Ovary (tissue), 10 donors: ENCODE data around the gene RNF19B. TPM values are rescaled to one million over a fixed set of nuclear protein-coding genes. Genes with fewer than 3 reads are reported as not detected.

Experiments
- DNase-seq, 5 donors: peaks; one replicate each; pipeline ENCODE4 v3.0.0-alpha.2; 2019 to 2020
- H3K27ac ChIP-seq, 2 donors: fragments of 200-600 bp; one replicate each; pipeline versions ENCODE4 v1.5.1 to v1.8.0; 2019 to 2022
- H3K27me3 ChIP-seq: fragments of 200-600 bp; one replicate; pipeline ENCODE4 v1.8.0; 2022
- H3K36me3 ChIP-seq: fragments of 200-600 bp; sonication (generic); one replicate; pipeline ENCODE4 v1.5.1; 2019
- H3K4me1 ChIP-seq: one replicate; pipeline ENCODE4 v1.8.1; 2013; ENCODE audit warnings: mild to moderate bottlenecking, moderate library complexity; ENCODE audit not compliant: insufficient read depth
- H3K4me3 ChIP-seq: fragments of 200-600 bp; sonication (generic); one replicate; pipeline ENCODE4 v1.5.1; 2017
- H3K9me3 ChIP-seq, 2 donors: fragments of 200-600 bp in 1 of 2; sonication (generic) in 1 of 2; one replicate each; pipeline versions ENCODE4 v1.5.1 to v1.8.1; 2013 to 2019; ENCODE audit warnings: mild to moderate bottlenecking in 1 of 2, moderate library complexity in 1 of 2
- EP300 ChIP-seq: sonication (generic); formaldehyde crosslinking; IDR thresholded peaks from one replicate; pipeline ENCODE4 v1.6.1; 2017; ENCODE audit warnings: antibody characterized with exemption
- POLR2A ChIP-seq: fragments of 450-650 bp; IDR thresholded peaks from one replicate; pipeline ENCODE4 v1.6.1; 2017; ENCODE audit warnings: antibody characterized with exemption, mild to moderate bottlenecking, moderate library complexity
- WGBS, 3 donors: extraction: QIAGEN DNeasy Blood & Tissue Kit in 1 of 3; methylation state at CpG; one replicate each; pipeline versions ENCODE4 v1.1.5 to v1.1.7; 2013 to 2017; 5-methylcytosine and 5-hydroxymethylcytosine counted together
- intact Hi-C, 4 donors: fragments of 100-400 bp; cut with DNase I; formaldehyde crosslinking; loops; one replicate each; pipeline versions ENCODE4 v1.11.0 to v1.15.1; 2022 to 2023
- long read RNA-seq, 3 donors: library from polyadenylated mRNA in 2 of 3; unstranded in 2 of 3; transcript quantifications; one replicate each; pipeline ENCODE4 v2.0.0 and lab custom pipeline, GENCODE V29; 2021 to 2026
- polyA plus RNA-seq, 2 donors: library from polyadenylated mRNA; stranded (reverse); fragments of 200-250 nt in 1 of 2; fragments of 350-450 nt in 1 of 2; fragmentation: Illumina TruSeq in 1 of 2; extraction: RNeasy Lipid Tissue Mini Kit (QIAGEN cat#74804) in 1 of 2; gene quantifications; one replicate each; pipeline ENCODE4 v1.2.3, GENCODE V29; 2013 to 2014
- total RNA-seq, 7 donors: library from RNA; depleted of rRNA in 2 of 7; stranded (reverse); fragments of >200 nt in 2 of 7; fragmentation: NEBNext Ultra II Directional in 3 of 7; extraction: Animal tissue kit (Norgen Biotek cat#: 25700) in 3 of 7; gene quantifications; one replicate each; pipeline versions ENCODE4 v1.1.0 to v1.2.4, GENCODE V29; 2016 to 2023
- TF ChIP-seq, protein P1 (sequence below), 3 donors: fragments of 450-650 bp in 2 of 3; fragments of 200-600 bp in 1 of 3; IDR thresholded peaks; one replicate each; pipeline versions ENCODE4 v1.5.1 to v1.8.0; 2016 to 2022; ENCODE audit warnings: antibody characterized with exemption in 3 of 3, mild to moderate bottlenecking in 1 of 3
- donor health status: DM: no; HTN: no; CAD: no; lungs with moderate emphysema.
- donor health status: DM: no; HTN: no; CAD: no.
- donor health status: Bipolar disorder and iron deficiency.
- donor health status: DM: yes; HTN: yes; CAD: no.
- donor health status: DM: no; HTN: no; CAD: no.
- donor health status: DM: yes; HTN: yes; CAD: no.

Gene RNF19B
- total RNA-seq: 10 to 100 TPM; 13.2 to 38.0 (median 15.0) TPM
- polyA plus RNA-seq: 10 to 100 TPM; 11.2 to 18.9 TPM
- long read RNA-seq, donor 1, partial matches to known transcripts: 1 of 6 reads
- long read RNA-seq, donor 1, other reads (novel, unspliced or antisense): 2 of 6 reads
- long read RNA-seq, donor 2, transcript RNF19B-201 (9 exons, 2,334 nt): major isoform, 9 of 11 reads
- long read RNA-seq, donor 2, partial matches to known transcripts: 0 of 11 reads
- long read RNA-seq, donor 2, other reads (novel, unspliced or antisense): 0 of 11 reads
- long read RNA-seq, donor 3, transcript RNF19B-201 (9 exons, 2,334 nt): major isoform, 18 of 30 reads
- long read RNA-seq, donor 3, transcript RNF19B-203 (9 exons, 2,560 nt): minor isoform, 6 of 30 reads
- long read RNA-seq, donor 3, partial matches to known transcripts: 2 of 30 reads
- long read RNA-seq, donor 3, other reads (novel, unspliced or antisense): 3 of 30 reads

- no peaks in the 10 kb centered on the region for H3K27me3 ChIP-seq
- WGBS, 3 donors: 0 to 2% (median 1%) methylated on average over 37 to 83 of the region's 83 CpGs
- peak within 1 kb of the TSS; percentile 75 for H3K4me3 ChIP-seq
- peak within 1 kb of the TSS; percentile 91 to 92 for H3K27ac ChIP-seq
- no peaks in the 10 kb centered on the region for H3K9me3 ChIP-seq
- intact Hi-C loops: no loop called here
- H3K4me1 ChIP-seq: peaks cover 16% of the 10 kb centered on the region
- TF ChIP-seq EP300 (no peak), POLR2A (peak; percentile 95)
- TF ChIP-seq, protein P1, sequence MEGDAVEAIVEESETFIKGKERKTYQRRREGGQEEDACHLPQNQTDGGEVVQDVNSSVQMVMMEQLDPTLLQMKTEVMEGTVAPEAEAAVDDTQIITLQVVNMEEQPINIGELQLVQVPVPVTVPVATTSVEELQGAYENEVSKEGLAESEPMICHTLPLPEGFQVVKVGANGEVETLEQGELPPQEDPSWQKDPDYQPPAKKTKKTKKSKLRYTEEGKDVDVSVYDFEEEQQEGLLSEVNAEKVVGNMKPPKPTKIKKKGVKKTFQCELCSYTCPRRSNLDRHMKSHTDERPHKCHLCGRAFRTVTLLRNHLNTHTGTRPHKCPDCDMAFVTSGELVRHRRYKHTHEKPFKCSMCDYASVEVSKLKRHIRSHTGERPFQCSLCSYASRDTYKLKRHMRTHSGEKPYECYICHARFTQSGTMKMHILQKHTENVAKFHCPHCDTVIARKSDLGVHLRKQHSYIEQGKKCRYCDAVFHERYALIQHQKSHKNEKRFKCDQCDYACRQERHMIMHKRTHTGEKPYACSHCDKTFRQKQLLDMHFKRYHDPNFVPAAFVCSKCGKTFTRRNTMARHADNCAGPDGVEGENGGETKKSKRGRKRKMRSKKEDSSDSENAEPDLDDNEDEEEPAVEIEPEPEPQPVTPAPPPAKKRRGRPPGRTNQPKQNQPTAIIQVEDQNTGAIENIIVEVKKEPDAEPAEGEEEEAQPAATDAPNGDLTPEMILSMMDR (IDR thresholded peaks at IDR 0.05): peak in 1 of 3 donors; percentile 49
- peak; percentile 91 to 96 (median 94) for DNase-seq
- no peaks in the 10 kb centered on the region for H3K36me3 ChIP-seq
These were observed at the start of gene RNF19B for GRCh38 chr1:32964461-32965250. Gene RNF19B, minus strand, starts transcription at chr1:32964809. Its CDS starts 124 bp downstream, at chr1:32964685.

DNA sequence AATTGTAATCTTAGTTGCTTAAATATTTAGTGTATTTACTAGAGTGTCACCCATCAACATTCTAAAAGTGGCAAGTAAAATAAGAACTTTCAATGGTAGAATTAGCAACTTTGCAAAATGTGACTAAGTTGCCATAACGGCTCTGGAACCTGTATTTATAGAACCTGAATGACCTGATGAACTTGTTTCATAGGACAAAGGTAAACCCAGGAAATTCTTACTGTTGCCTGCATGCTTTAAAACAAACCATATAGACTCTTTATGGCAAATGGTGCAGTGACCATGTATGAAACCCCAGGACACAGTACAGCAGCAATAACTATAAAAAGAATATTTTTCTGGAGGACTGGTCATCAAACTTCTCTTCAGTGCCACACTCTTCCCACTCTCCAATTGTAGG is 49.2 kb upstream of the RNF19B start:
- H3K9me3 ChIP-seq: no peaks in the 10 kb centered on the region
- 64 to 81% (median 73%) methylated on average over 1 of the region's 1 CpG for WGBS, 3 donors
- intact Hi-C loops: no loop called here
- H3K4me3 ChIP-seq: no peak overlapping the region
- H3K27ac ChIP-seq: no peak overlapping the region
- no peaks in the 10 kb centered on the region for H3K36me3 ChIP-seq
- TF ChIP-seq POLR2A: no peak
- TF ChIP-seq, protein P1 (IDR thresholded peaks at IDR 0.05): no peak
- no peak for TF ChIP-seq EP300
- DNase-seq: no peak
- H3K4me1 ChIP-seq: peaks cover 4% of the 10 kb centered on the region
- no peaks in the 10 kb centered on the region for H3K27me3 ChIP-seq

- Histone ChIP-seq H3K9me3 (no peaks in the 10 kb centered on the region), H3K27ac (peak overlapping the region; percentile 13 to 56), H3K4me1 (peaks cover 4% of the 10 kb centered on the region), H3K36me3 (no peaks in the 10 kb centered on the region), H3K27me3 (no peaks in the 10 kb centered on the region), H3K4me3 (no peak overlapping the region)
- intact Hi-C loops: no loop called here
- TF ChIP-seq, protein P1 (IDR thresholded peaks at IDR 0.05): no peak
- no peak for TF ChIP-seq EP300
- TF ChIP-seq POLR2A: no peak
- DNase-seq: no peak
- 49 to 59% (median 56%) methylated on average over 3 of the region's 3 CpGs for WGBS, 3 donors
These were observed 47.6 kb upstream of the RNF19B start for GRCh38 chr1:33012165-33012564.

DNA sequence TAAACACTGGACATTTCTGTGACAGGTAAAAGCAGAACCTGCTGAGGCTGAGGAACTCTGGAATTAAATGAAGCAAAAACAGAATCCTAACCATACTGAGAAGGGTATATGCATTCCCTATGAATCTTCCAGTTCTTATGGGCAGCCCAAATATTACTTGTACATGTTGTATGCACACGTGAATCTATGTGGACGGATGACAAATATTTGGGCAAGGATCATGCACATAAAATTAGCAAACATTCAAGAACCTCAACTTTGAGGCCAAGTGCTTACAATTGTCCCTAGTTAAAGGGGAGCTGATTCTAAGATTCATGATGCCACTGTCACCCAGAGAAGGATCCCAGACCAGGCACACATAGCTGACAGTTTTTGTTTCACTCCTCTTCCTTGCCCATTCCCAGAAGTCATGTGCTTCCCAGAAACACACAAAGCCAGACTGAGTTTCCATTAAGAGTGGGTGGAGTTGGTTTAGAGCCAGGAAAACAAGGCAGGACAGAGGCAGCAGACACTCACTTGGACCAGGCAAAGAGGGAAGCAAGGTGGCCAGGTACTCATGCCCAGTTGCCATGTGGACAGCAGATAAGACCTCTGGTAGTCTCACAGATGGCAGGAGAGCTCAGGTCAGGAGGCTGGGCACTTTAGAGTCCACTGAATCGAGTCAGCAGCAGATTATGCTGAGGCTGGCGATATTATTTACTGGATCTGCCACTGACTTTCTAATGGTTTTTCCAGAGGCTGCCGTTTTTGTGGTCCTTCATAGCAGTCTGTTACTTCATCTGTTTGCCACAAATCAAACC is 46.5 kb upstream of the RNF19B start:
- H3K36me3 ChIP-seq: no peaks in the 10 kb centered on the region

More for the DNA sequence above, 46.5 kb upstream of the RNF19B start:
- H3K27ac ChIP-seq: peak overlapping the region; percentile 13 to 56
- H3K4me3 ChIP-seq: no peak overlapping the region
- TF ChIP-seq EP300: peak; percentile 17
- TF ChIP-seq POLR2A: no peak
- TF ChIP-seq, protein P1 (IDR thresholded peaks at IDR 0.05): no peak
- intact Hi-C loops: no loop called here
- DNase-seq: peak in 2 of 5 donors; percentile 23 to 45
- peaks cover 4% of the 10 kb centered on the region for H3K4me1 ChIP-seq
- H3K27me3 ChIP-seq: no peaks in the 10 kb centered on the region
- 23 to 43% (median 39%) methylated on average over 5 of the region's 5 CpGs for WGBS, 3 donors
- no peaks in the 10 kb centered on the region for H3K9me3 ChIP-seq
